ENCODE results near the gene MAP2K5.

The MAP2K5 gene

DNA sequence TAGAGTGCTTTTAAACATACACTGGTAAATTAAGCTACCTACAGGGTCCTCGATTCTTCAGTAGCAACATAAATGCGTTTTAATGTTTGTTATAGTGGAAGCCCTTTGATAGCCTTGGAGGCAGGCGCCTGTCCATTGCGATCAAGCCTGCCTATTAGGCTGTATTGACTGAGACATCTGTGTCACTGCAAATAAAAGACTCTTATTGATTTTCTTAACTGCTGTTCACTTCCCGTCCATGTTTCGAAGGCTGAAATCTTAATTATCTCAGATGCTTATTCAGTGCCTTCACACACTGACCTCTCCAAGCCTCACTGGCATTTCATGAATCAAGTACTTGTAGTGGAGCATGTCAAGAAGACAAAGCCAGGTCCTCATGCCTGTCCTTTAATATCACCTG is 51.1 kb downstream of the MAP2K5 start (continued):
- TF ChIP-seq SNAI2 (CRISPR knock-in tag; IDR thresholded peaks at IDR 0.05) (no peak), TOX (CRISPR knock-in tag; IDR thresholded peaks at IDR 0.05; ENCODE audit: borderline replicate concordance) (no peak), ZNF8 (CRISPR knock-in tag; IDR thresholded peaks at IDR 0.05) (no peak), PPARA (CRISPR knock-in tag; IDR thresholded peaks at IDR 0.05; ENCODE audit: borderline replicate concordance) (no peak), ZFP3 (CRISPR knock-in tag; IDR thresholded peaks at IDR 0.05) (no peak), ZNF565 (CRISPR knock-in tag; conservative IDR thresholded peaks at IDR 0.05; ENCODE audit: low read depth) (no peak), ZNF70 (CRISPR knock-in tag; IDR thresholded peaks at IDR 0.05) (no peak), TCF4 (CRISPR knock-in tag; IDR thresholded peaks at IDR 0.05; ENCODE audit: borderline replicate concordance) (no peak)
- TF ChIP-seq, protein P1, sequence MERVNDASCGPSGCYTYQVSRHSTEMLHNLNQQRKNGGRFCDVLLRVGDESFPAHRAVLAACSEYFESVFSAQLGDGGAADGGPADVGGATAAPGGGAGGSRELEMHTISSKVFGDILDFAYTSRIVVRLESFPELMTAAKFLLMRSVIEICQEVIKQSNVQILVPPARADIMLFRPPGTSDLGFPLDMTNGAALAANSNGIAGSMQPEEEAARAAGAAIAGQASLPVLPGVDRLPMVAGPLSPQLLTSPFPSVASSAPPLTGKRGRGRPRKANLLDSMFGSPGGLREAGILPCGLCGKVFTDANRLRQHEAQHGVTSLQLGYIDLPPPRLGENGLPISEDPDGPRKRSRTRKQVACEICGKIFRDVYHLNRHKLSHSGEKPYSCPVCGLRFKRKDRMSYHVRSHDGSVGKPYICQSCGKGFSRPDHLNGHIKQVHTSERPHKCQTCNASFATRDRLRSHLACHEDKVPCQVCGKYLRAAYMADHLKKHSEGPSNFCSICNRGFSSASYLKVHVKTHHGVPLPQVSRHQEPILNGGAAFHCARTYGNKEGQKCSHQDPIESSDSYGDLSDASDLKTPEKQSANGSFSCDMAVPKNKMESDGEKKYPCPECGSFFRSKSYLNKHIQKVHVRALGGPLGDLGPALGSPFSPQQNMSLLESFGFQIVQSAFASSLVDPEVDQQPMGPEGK (CRISPR knock-in tag; IDR thresholded peaks at IDR 0.05; ENCODE audit: borderline replicate concordance) = no peak
- TF ChIP-seq, protein P2, sequence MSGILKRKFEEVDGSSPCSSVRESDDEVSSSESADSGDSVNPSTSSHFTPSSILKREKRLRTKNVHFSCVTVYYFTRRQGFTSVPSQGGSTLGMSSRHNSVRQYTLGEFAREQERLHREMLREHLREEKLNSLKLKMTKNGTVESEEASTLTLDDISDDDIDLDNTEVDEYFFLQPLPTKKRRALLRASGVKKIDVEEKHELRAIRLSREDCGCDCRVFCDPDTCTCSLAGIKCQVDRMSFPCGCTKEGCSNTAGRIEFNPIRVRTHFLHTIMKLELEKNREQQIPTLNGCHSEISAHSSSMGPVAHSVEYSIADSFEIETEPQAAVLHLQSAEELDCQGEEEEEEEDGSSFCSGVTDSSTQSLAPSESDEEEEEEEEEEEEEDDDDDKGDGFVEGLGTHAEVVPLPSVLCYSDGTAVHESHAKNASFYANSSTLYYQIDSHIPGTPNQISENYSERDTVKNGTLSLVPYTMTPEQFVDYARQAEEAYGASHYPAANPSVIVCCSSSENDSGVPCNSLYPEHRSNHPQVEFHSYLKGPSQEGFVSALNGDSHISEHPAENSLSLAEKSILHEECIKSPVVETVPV (CRISPR knock-in tag; IDR thresholded peaks at IDR 0.05) = no peak

DNA sequence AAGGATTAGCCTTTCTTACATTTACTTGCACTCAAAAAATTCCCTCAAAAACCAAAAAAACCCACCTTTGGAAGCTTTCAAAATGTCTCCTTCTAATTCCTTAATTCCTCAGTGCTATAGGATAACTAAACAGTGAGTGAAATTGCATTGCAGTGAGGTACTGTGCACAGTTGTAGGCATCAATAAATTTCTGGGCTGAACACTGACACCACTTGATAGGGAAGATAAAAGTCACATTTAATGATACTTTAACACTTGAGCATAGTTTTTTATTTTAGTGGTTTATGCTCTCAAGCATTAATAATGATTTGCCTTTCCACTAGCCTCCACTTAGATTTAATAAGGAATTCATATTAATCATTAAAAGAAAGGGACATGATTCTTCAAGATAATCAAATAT is 52.3 kb downstream of the MAP2K5 start:
- ATAC-seq = no peak
- TF ChIP-seq RARB (CRISPR knock-in tag; IDR thresholded peaks at IDR 0.05) (no peak), ESRRG (CRISPR knock-in tag; IDR thresholded peaks at IDR 0.05) (no peak), BACH2 (CRISPR knock-in tag; IDR thresholded peaks at IDR 0.05; ENCODE audit: borderline replicate concordance) (no peak), ZNF70 (CRISPR knock-in tag; IDR thresholded peaks at IDR 0.05) (no peak), ZNF8 (CRISPR knock-in tag; IDR thresholded peaks at IDR 0.05) (no peak), TCF4 (CRISPR knock-in tag; IDR thresholded peaks at IDR 0.05; ENCODE audit: borderline replicate concordance) (no peak), ZFP3 (CRISPR knock-in tag; IDR thresholded peaks at IDR 0.05) (no peak), ISL1 (CRISPR knock-in tag; IDR thresholded peaks at IDR 0.05) (no peak), ZNF565 (CRISPR knock-in tag; conservative IDR thresholded peaks at IDR 0.05; ENCODE audit: low read depth) (no peak), ZFP30 (CRISPR knock-in tag; IDR thresholded peaks at IDR 0.05) (no peak), TOX (CRISPR knock-in tag; IDR thresholded peaks at IDR 0.05; ENCODE audit: borderline replicate concordance) (no peak), PPARA (CRISPR knock-in tag; IDR thresholded peaks at IDR 0.05; ENCODE audit: borderline replicate concordance) (no peak), GLIS3 (CRISPR knock-in tag; IDR thresholded peaks at IDR 0.05) (no peak), CSDC2 (CRISPR knock-in tag; IDR thresholded peaks at IDR 0.05) (no peak), SNAI2 (CRISPR knock-in tag; IDR thresholded peaks at IDR 0.05) (no peak)
- TF ChIP-seq, protein P1 (CRISPR knock-in tag; IDR thresholded peaks at IDR 0.05; ENCODE audit: borderline replicate concordance) = no peak
- TF ChIP-seq, protein P3, sequence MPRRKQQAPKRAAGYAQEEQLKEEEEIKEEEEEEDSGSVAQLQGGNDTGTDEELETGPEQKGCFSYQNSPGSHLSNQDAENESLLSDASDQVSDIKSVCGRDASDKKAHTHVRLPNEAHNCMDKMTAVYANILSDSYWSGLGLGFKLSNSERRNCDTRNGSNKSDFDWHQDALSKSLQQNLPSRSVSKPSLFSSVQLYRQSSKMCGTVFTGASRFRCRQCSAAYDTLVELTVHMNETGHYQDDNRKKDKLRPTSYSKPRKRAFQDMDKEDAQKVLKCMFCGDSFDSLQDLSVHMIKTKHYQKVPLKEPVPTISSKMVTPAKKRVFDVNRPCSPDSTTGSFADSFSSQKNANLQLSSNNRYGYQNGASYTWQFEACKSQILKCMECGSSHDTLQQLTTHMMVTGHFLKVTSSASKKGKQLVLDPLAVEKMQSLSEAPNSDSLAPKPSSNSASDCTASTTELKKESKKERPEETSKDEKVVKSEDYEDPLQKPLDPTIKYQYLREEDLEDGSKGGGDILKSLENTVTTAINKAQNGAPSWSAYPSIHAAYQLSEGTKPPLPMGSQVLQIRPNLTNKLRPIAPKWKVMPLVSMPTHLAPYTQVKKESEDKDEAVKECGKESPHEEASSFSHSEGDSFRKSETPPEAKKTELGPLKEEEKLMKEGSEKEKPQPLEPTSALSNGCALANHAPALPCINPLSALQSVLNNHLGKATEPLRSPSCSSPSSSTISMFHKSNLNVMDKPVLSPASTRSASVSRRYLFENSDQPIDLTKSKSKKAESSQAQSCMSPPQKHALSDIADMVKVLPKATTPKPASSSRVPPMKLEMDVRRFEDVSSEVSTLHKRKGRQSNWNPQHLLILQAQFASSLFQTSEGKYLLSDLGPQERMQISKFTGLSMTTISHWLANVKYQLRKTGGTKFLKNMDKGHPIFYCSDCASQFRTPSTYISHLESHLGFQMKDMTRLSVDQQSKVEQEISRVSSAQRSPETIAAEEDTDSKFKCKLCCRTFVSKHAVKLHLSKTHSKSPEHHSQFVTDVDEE (CRISPR knock-in tag; IDR thresholded peaks at IDR 0.05) = no peak
- TF ChIP-seq, protein P2 (CRISPR knock-in tag; IDR thresholded peaks at IDR 0.05) = no peak
- TF ChIP-seq, protein P4, sequence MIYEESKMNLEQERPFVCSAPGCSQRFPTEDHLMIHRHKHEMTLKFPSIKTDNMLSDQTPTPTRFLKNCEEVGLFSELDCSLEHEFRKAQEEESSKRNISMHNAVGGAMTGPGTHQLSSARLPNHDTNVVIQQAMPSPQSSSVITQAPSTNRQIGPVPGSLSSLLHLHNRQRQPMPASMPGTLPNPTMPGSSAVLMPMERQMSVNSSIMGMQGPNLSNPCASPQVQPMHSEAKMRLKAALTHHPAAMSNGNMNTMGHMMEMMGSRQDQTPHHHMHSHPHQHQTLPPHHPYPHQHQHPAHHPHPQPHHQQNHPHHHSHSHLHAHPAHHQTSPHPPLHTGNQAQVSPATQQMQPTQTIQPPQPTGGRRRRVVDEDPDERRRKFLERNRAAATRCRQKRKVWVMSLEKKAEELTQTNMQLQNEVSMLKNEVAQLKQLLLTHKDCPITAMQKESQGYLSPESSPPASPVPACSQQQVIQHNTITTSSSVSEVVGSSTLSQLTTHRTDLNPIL (CRISPR knock-in tag; IDR thresholded peaks at IDR 0.05; ENCODE audit: low read depth) = no peak
- TF ChIP-seq, protein P5, sequence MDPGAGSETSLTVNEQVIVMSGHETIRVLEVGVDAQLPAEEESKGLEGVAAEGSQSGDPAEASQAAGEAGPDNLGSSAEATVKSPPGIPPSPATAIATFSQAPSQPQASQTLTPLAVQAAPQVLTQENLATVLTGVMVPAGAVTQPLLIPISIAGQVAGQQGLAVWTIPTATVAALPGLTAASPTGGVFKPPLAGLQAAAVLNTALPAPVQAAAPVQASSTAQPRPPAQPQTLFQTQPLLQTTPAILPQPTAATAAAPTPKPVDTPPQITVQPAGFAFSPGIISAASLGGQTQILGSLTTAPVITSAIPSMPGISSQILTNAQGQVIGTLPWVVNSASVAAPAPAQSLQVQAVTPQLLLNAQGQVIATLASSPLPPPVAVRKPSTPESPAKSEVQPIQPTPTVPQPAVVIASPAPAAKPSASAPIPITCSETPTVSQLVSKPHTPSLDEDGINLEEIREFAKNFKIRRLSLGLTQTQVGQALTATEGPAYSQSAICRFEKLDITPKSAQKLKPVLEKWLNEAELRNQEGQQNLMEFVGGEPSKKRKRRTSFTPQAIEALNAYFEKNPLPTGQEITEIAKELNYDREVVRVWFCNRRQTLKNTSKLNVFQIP (CRISPR knock-in tag; IDR thresholded peaks at IDR 0.05; ENCODE audit: borderline replicate concordance, low read depth) = no peak
